Type B pancreatic cell (in vitro differentiated cells): Measurements from ENCODE around the gene KRT76. TPM values are rescaled to one million over a fixed set of nuclear protein-coding genes. Genes with fewer than 3 reads are reported as not detected.

ENCODE experiments used
- DNase-seq: peaks from one replicate; pipeline ENCODE4 v3.0.0; 2021; ENCODE audit warnings: mixed read lengths; ENCODE audit not compliant: unreplicated experiment; ENCODE audit errors: extremely low spot score
- H3K27ac Mint-ChIP-seq: 2 replicates; pipeline ENCODE4 v1.8.0; 2021; ENCODE audit warnings: mild to moderate bottlenecking, mixed read lengths
- H3K27me3 Mint-ChIP-seq: 2 replicates; pipeline ENCODE4 v1.8.0; 2021; ENCODE audit warnings: mixed read lengths
- H3K36me3 Mint-ChIP-seq: 2 replicates; pipeline ENCODE4 v1.8.0; 2021; ENCODE audit warnings: mixed read lengths
- H3K4me1 Mint-ChIP-seq: one replicate; pipeline ENCODE4 v1.8.0; 2021; ENCODE audit warnings: mixed read lengths; ENCODE audit not compliant: unreplicated experiment
- H3K4me3 Mint-ChIP-seq: 2 replicates; pipeline ENCODE4 v1.8.0; 2021; ENCODE audit warnings: mild to moderate bottlenecking, mixed read lengths
- H3K9me3 Mint-ChIP-seq: 2 replicates; pipeline ENCODE4 v1.8.0; 2021; ENCODE audit warnings: mixed read lengths
- CTCF ChIP-seq: fragments of 200-600 bp; sonication (generic); conservative IDR thresholded peaks from 2 replicates; pipeline ENCODE4 v1.5.0; 2021; ENCODE audit warnings: antibody characterized with exemption, mild to moderate bottlenecking
- total RNA-seq: library from RNA; stranded (reverse); gene quantifications from 2 replicates; pipeline ENCODE4 v1.2.1, GENCODE V29; 2021; ENCODE audit warnings: low replicate concordance

The KRT76 gene
- total RNA-seq, 1 donor from 2014 or later, result not detected

GRCh38 chr12:52794479-52795331 is 17.6 kb upstream of the KRT76 start:
- H3K4me1 Mint-ChIP-seq, result no peaks in the 10 kb centered on the region
- TF ChIP-seq CTCF, result no peak
- no peaks in the 10 kb centered on the region for H3K9me3 Mint-ChIP-seq
- no peak for DNase-seq
- no peak overlapping the region for H3K4me3 Mint-ChIP-seq
- no peak overlapping the region for H3K27ac Mint-ChIP-seq
- peaks cover 3% of the 10 kb centered on the region for H3K36me3 Mint-ChIP-seq
- peaks cover 27% of the 10 kb centered on the region for H3K27me3 Mint-ChIP-seq

GRCh38 chr12:52792185-52793029 is 15.3 kb upstream of the KRT76 start:
- H3K4me1 Mint-ChIP-seq, result no peaks in the 10 kb centered on the region
- H3K36me3 Mint-ChIP-seq, result peaks cover 3% of the 10 kb centered on the region
- TF ChIP-seq CTCF, result no peak
- H3K9me3 Mint-ChIP-seq, result no peaks in the 10 kb centered on the region
- DNase-seq, result no peak
- H3K27ac Mint-ChIP-seq, result no peak overlapping the region
- H3K27me3 Mint-ChIP-seq, result peaks cover 37% of the 10 kb centered on the region
- H3K4me3 Mint-ChIP-seq, result no peak overlapping the region

DNA sequence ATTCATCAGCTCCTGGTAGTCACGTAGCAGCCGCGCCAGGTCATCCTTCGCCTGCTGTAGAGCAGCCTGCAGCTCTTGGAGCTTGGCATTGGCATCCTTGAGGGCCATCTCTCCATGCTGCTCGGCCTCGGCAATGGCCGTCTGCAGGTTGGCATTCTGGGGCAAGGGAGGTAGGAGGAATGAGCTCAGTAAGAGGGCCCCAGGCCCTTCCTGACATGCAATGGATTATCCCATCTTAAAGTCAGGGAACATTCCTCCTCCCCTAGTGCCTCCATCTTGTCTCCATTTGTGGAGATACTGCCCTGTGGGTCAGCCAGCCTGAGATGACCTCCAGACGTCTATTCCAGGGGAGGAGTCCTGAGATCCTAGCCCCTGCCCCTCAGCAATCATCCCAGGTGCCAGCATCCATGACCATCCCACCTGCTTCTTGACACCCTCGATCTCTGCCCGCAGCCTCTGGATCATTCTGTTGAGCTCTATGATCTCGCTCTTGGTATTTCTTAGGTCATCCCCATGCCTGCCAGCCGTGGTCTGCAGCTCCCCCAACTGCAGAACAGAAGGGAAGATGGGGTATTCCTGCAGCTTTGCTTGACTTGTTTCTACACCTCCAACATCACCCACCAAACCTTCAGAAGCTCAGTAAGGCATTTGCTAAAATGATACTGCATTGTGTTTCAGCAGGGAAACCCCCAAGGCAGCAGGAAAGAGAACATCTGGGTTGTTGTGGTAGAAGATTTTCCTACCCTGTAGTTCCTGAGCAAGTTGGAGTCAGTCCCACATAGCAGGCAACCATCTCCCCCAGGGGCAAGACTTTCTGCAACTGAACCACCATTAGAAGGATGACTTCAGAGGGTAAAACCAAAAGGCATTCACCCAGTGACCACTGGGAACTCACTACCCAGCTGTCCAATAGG is 14.4 kb upstream of the KRT76 start:
- Mint-ChIP-seq H3K9me3 (no peaks in the 10 kb centered on the region), H3K4me1 (no peaks in the 10 kb centered on the region), H3K36me3 (peaks cover 3% of the 10 kb centered on the region), H3K4me3 (no peak overlapping the region), H3K27ac (no peak overlapping the region), H3K27me3 (peaks cover 41% of the 10 kb centered on the region)
- DNase-seq, result no peak
- no peak for TF ChIP-seq CTCF

DNA sequence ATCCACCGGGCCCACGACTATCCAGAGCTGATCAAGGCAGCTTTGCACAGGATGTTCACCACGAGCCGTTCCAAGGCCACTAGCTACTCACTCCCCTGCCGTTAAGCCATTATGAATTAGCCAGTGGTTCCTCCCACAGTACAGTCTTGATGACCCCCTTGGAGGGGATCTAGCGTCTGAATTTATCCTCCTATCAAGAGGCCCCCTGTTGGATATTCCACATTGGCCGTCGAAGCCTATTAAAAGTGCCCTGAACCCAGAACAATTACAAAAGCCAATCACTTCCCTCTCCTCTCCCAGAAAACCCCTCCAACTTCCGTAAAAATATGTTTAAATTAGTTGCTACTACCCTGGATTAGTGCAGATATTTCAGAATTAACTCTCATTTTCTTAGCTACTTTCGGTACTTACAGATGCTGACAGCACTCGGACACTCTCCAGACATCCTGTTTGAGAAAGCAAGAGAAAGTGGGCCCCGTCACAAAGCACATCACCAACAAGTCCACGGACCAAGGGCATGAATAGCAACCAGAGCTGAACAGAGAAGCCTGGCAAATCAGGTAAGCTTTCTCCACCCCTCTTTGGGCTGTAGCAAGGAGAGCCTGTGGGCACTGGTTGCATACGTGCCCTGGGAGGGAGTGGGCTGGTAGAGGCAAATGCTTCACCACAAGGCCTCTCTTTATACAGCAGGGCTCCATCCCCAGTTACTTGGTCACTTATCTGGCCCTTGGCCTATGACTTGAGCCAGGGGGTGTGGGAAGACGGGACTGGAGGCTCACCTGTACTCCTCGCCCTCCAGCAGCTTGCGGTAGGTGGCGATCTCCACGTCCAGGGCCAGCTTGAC is 13.5 kb upstream of the KRT76 start:
- DNase-seq, result no peak
- Mint-ChIP-seq H3K9me3 (peaks cover 3% of the 10 kb centered on the region), H3K4me3 (no peak overlapping the region), H3K27me3 (peaks cover 45% of the 10 kb centered on the region), H3K27ac (no peak overlapping the region), H3K36me3 (peaks cover 3% of the 10 kb centered on the region), H3K4me1 (no peaks in the 10 kb centered on the region)
- no peak for TF ChIP-seq CTCF
